Left lobe of liver (tissue), 1 donor: Measurements from ENCODE around the gene NUTM1. TPM values are rescaled to one million over a fixed set of nuclear protein-coding genes. Genes with fewer than 3 reads are reported as not detected.

Experiments
- total RNA-seq: library from RNA; stranded (reverse); gene quantifications from one replicate; pipeline ENCODE4 v1.2.1, GENCODE V29; 2021
- donor health status: DM: no; HTN: yes; CAD: no.

NUTM1 gene
- total RNA-seq, 1 donor from 2014 or later, result not detected

Other genes starting within 250 kb of the NUTM1 start
- gene EMC7, start 241.5 kb upstream of the NUTM1 start, total RNA-seq, result 38.1 TPM
- gene PGBD4, start 241.2 kb upstream of the NUTM1 start, total RNA-seq, result 0.93 TPM
- 12.0 TPM for gene KATNBL1, start 133.2 kb upstream of the NUTM1 start, total RNA-seq
- 57.6 TPM for gene EMC4, start 118.3 kb upstream of the NUTM1 start, total RNA-seq
- gene SLC12A6, start 5.5 kb upstream of the NUTM1 start, total RNA-seq, result 7.0 TPM
- 56.4 TPM for gene NOP10, start 179 bp upstream of the NUTM1 start, total RNA-seq
- gene LPCAT4, start 23.9 kb downstream of the NUTM1 start, total RNA-seq, result 4.0 TPM
- gene GOLGA8A, start 94.5 kb downstream of the NUTM1 start, total RNA-seq, result 9.0 TPM
- 41.6 TPM for gene GOLGA8B, start 240.3 kb downstream of the NUTM1 start, total RNA-seq